Umbilical cord (tissue), 2 donors: ENCODE data around the gene SIGLEC7. TPM values are rescaled to one million over a fixed set of nuclear protein-coding genes. Genes with fewer than 3 reads are reported as not detected.

Experiments
- DNase-seq: peaks from one replicate; pipeline ENCODE4 v3.0.0-alpha.2; 2015; ENCODE audit warnings: low spot score
- total RNA-seq: library from RNA; depleted of rRNA; stranded (reverse); fragments of >200 nt; gene quantifications from one replicate; pipeline ENCODE4 v1.2.3, GENCODE V29; 2014; ENCODE audit warnings: low replicate concordance; ENCODE audit not compliant: insufficient read depth

The SIGLEC7 gene
- total RNA-seq, 1 donor from 2014 or later: 3.1 TPM

- DNase-seq: no peak
These were observed 25.3 kb upstream of the SIGLEC7 start for GRCh38 chr19:51116736-51117286.

- DNase-seq: no peak
These were observed 23.0 kb upstream of the SIGLEC7 start for GRCh38 chr19:51119101-51119500.

DNA sequence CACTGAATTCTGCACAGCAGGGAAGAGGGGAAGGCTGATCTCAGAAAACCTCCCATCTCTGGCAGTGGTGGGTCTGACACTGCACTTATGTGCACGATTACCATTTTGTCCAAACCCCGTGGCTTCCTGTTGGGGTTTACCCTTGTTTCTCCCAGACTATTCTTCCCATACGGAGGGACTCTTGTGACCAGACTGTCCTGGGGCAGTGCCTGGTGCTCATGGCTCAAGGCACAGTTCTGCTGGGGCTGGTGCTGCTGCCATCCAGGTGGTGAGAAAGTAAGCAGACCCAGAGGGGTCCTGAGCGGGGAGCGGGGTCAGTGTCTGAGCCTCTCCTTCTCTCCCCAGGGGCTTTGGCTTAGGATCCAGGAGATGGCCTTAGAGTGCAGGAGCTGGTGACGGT lies 22.5 kb upstream of the SIGLEC7 start:
- DNase-seq: no peak

GRCh38 chr19:51120160-51120559 lies 21.9 kb upstream of the SIGLEC7 start:
- no peak for DNase-seq

DNA sequence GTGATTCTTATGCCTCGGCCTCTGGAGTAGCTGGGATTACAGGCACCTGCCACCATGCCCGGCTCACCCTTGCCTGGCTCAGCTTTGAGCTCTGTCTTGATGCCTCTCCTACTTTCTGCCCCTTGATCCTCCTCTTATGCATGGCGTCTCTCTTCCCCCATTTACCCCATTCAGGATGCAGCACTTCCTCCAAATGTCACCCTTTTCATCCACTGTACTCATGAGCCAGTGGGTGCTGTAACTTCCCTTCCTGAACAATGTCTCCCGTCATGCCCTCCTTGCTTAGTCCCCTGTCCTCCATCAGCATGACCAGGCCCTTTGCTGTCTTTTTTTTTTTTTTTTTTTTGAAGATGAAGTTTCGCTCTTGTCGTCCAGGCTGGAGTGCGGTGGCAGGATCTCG lies 20.8 kb upstream of the SIGLEC7 start:
- no peak for DNase-seq

DNA sequence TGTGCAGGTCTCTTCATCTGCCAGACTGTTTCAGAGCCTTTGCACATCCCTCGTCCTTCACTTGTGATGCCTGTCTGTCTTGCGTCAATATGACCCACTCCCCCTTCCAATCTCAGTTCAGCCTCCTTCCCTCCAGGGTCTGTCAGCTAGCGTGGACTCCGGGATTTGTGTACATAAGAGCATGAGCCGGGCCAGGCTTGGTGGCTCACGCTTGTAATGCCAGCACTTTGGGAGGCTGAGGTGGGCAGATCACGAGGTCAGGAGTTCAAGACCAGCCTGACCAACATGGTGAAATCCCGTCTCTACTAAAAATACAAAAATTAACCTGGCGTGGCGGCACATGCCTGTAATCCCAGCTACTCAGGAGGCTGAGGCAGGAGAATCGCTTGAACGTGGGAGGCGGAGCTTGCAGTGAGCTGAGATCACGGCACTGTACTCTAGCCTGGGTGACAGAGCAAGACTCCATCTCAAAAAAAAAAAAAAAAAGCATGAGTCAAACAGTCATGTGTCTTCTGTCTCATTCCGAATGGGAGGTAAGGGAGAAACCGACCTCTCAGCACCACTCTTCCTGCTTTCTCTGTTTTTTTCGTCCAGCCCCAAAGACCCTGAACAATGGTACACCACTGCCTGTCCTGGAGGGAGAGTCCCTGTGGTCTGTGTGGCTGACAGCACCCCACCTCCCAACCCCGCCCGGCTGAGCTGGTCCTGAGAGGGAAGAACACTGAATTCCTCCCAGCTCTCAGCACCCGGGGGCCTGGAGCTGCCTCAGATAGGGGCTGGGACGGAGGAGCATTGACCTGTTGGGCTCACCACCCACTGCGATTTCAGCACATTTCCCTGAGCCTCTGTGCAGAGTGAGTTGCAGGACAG lies 19.8 kb upstream of the SIGLEC7 start:
- no peak for DNase-seq

GRCh38 chr19:51123381-51123800 lies 18.7 kb upstream of the SIGLEC7 start:
- DNase-seq: no peak

DNA sequence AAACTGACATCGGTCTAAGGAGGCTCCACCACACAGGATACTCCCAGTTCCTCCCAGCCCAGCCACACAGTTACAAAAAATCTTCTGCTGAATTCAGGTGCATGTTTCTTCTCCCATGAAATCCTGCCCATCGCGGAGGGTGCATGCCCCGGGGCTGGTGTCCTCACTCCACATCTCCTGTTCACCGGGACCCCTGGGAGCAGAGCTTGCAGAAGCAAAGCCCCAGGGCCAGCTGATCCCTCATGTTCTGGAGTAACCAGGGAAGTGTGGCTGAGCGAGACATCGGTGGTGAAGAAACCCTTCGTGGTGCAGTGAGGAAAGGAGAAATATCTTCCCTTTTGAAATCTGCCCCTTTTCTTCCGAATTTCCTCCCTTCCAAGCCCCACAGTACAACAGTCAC lies 18.3 kb upstream of the SIGLEC7 start:
- DNase-seq: no peak

- no peak for DNase-seq
These were observed 17.9 kb upstream of the SIGLEC7 start for GRCh38 chr19:51124216-51124615.

GRCh38 chr19:51124729-51125128 lies 17.4 kb upstream of the SIGLEC7 start, which contains the start of gene SIGLEC9:
Gene SIGLEC9 (plus strand): TSS chr19:51124906. CDS start chr19:51124975, 69 bp downstream.
- peak; percentile 43 for DNase-seq

- DNase-seq: no peak
These were observed 16.6 kb upstream of the SIGLEC7 start for GRCh38 chr19:51125421-51126075.

DNA sequence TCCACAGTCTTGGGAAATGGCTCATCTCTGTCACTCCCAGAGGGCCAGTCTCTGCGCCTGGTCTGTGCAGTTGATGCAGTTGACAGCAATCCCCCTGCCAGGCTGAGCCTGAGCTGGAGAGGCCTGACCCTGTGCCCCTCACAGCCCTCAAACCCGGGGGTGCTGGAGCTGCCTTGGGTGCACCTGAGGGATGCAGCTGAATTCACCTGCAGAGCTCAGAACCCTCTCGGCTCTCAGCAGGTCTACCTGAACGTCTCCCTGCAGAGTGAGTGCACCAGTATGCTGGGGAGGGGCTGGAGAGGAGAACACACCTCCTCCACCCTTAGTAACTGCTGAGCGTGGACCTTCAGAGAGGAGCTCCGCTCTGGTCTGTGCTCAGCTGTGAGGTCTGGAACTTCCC lies 15.1 kb upstream of the SIGLEC7 start:
- DNase-seq: no peak

- no peak for DNase-seq
These were observed 14.3 kb upstream of the SIGLEC7 start for GRCh38 chr19:51127755-51128154.

DNA sequence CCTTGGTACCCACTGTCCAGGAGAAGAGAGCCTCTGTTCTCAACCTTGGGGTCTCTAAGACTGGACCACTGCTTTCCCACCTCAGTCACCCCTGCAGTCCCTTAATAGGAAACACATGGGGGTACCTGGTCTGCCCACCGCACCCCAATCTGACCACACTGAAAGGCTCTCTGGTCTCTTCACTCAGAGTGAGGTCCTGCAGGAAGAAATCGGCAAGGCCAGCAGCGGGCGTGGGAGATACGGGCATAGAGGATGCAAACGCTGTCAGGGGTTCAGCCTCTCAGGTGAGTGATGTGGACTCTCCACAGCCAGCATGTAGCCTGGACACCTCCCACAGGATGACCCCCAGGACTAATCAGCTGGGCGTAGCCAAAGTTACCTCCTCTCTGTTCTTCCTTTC lies 13.9 kb upstream of the SIGLEC7 start:
- no peak for DNase-seq

- DNase-seq: peak; percentile 53
These were observed 12.4 kb upstream of the SIGLEC7 start for GRCh38 chr19:51129716-51130115.

DNA sequence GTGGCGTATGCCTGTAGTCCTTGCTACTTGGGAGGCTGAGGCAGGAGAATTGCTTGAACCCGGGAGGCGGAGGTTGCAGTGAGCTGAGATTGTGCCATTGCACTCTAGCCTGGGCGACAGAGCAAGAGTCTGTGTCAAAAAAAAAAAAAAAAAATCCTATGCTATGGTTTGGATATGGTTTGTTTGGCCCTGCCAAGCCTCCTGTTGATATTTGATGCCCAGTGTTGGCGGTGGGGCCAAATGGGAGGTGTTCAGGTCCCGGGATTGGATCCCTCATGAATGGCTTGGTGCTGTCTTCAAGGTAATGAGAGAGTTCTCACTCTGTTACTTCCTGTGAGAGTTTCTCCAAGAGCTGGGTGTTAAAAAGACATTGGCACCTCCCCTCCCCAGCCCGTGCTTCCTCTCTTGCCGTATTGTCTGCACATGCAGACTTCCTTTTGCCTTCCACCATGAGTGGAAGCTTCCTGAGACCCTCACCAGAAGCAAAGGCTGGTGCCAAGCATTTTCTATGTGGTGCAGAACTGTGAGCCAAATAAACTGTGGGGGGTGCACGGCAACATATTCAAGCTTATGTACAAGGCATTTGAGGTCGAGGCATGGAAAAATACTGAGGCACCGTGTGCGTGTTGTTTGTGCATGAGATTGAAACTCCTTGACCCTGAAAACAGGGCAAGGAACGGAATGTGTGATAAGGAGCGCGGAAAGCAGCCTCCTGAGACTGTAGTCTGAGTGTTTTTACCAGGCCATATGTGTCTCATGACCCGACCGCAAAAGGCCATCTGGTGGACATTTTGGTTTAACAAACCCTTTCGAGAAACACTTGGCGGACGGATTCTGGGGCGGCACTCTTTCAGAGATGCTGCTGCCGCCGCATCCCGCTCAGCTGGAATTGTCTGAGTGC lies 10.1 kb upstream of the SIGLEC7 start:
- peak; percentile 83 for DNase-seq

DNA sequence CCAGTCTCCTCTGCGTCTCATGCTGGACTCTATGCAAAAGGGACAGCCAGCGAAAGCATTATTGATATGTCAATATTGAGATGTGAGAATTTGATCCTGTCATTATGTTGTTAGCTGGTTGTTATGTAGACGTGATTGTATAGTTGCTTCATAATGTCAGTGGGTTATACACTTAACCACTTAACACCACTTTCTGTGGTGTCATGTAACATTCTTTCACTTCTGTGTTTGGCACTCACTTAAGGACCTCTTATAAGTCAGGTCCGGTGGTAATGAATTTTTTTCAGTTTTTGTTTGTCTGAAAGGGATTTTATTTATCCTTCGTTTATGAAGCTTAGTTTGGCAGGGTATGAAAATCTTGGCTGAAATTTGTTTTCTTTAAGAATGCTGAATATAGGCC lies 7.1 kb upstream of the SIGLEC7 start:
- no peak for DNase-seq

- no peak for DNase-seq
These were observed 5.9 kb upstream of the SIGLEC7 start for GRCh38 chr19:51135986-51136762.

DNA sequence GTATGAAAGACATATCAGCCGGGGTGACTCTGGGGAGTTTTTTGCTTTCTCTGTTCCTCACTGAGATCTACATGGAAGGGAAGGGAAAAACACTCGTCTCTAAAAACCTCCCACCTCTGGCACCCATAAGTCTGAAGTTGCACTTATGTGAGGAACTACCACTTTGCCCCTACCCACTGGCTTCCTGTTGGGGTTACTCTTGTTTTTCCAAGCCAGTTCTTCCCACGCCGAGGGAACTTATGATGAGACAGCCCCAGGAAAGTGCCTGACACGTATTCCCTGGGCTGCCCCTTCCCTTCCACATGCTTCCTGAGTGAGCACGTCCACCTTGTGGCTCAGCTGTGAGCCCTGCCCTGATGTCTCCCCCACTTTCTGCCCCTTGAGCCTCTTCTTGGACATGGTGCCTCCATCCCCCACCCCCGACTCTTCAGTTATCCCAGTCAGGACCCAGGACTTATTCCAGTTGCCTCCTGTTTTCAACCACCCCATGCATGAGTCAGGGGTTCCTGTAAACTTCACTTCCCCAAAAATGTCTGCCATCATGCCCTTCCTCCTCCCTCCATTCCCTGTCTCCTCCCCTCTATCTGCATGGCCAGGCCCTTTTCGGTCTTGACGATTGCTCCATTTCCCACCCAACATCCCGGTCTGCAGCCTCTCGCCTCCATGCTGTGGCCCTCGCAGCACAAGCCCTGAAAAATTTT lies 5.1 kb upstream of the SIGLEC7 start:
- peak; percentile 21 for DNase-seq

DNA sequence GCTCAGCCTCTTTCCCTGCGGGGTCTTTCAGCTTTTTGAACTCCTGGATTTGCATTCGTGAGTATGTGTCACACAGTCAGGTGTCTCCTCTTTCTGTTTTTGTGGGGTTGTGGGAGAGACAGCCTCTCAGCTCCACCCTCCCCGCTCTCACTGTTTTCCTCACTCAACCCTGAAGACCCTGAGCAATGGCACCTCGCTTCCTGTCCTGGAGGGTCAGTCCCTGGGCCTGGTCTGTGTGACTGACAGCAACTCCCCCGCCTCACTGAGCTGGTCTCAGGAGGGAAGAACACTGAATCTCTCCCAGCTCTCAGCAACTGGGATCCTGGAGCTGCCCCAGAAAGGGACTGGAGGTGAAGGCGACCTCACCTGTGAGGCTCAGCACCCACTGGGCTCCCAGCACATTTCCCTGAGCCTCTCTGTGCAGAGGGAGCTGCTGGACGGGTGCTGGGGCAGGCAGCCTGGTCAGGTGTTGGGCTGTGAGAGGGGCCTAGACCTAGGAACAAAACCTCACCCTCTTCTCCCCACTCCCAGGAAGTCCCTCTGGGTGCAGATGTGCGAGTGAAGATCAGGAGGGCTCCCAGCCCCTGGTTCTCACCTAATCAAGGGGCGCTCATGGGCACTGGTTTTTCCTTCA lies 4.2 kb upstream of the SIGLEC7 start:
- DNase-seq: no peak
